Measurements from ENCODE around the gene FAM184A. TPM values are rescaled to one million over a fixed set of nuclear protein-coding genes. Genes with fewer than 3 reads are reported as not detected.

Gene FAM184A
- total and polyA plus RNA-seq, 2 of the 8 experiments (the other 6 are each of a cell fraction or from before 2014, with no cell fraction given): 6.3 to 11.3 TPM

DNA sequence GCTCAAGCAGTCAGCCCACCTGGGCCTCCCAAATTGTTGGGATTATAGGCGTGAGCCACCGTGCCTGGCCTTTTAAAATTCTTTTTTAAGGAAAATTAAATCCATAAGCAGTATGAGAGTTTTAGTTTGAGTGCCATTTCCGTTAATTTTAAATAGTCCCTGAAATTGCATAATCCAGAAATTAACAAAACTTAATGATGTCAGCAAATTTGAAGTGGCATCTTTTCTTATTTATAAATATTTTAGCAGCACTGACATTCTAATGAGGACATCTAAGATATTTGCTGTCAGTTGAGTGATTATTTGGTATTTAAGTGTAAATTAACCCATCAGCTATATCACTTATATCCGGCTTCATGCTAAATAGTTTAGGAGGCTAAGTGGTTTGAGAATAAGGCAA lies 42.9 kb upstream of the FAM184A start:
- Histone ChIP-seq H3K36me3 (ENCODE audit: control insufficient read depth in 2 of 4, insufficient read depth in 4 of 4, low read length in 3 of 4) (no peaks in the 10 kb centered on the region), H3K4me2 (ENCODE audit: insufficient read depth in 1 of 2, low read depth in 2 of 2, low read length in 2 of 2) (no peak overlapping the region), H3K23me2 (ENCODE audit: low read depth, low read length) (no peaks in the 10 kb centered on the region), H3K27ac (ENCODE audit: low read depth, low read length) (no peak overlapping the region), H3K9ac (replicated peaks in 1 of 4; ENCODE audit: extremely low read depth in 1 of 4, low read depth in 3 of 4, low read length in 3 of 4) (no peak overlapping the region), H2AFZ (ENCODE audit: low read length) (no peak overlapping the region), H2BK120ac (replicated peaks; ENCODE audit: low read depth, low read length) (no peak overlapping the region), H3K79me1 (ENCODE audit: low read depth, low read length) (no peaks in the 10 kb centered on the region), H3K14ac (ENCODE audit: insufficient read length) (no peak overlapping the region), H3K4ac (replicated peaks; ENCODE audit: insufficient read length, low read depth, low read length) (no peak overlapping the region), H2AK5ac (ENCODE audit: low read depth, low read length) (no peak overlapping the region), H3K56ac (replicated peaks; ENCODE audit: insufficient read length, low read depth, low read length) (no peak overlapping the region), H3K4me1 (replicated peaks in 1 of 4; ENCODE audit: control insufficient read depth in 3 of 4, insufficient read depth in 4 of 4, low read length in 3 of 4) (peaks cover 0 to 8% (median 0%) of the 10 kb centered on the region in 4 experiments; a peak in 1 of 7 replicates), H2BK20ac (ENCODE audit: low read length) (no peak overlapping the region), H2BK12ac (ENCODE audit: low read depth, low read length) (no peak overlapping the region), H4K20me1 (replicated peaks in 1 of 2; ENCODE audit: control insufficient read depth in 1 of 2, insufficient read depth in 2 of 2, low read length in 2 of 2) (no peaks in the 10 kb centered on the region), H2BK15ac (ENCODE audit: low read length) (no peak overlapping the region), H4K5ac (ENCODE audit: insufficient read length, low read depth, low read length) (no peak overlapping the region), H4K91ac (replicated peaks; ENCODE audit: insufficient read length, low read length) (no peak overlapping the region), H2BK5ac (ENCODE audit: low read depth, low read length) (no peak overlapping the region), H3K18ac (ENCODE audit: extremely low read depth, low read length) (no peak overlapping the region), H3K27me3 (replicated peaks in 1 of 4; ENCODE audit: control insufficient read depth in 3 of 4, extremely low read depth in 1 of 4, insufficient read depth in 3 of 4, low read length in 3 of 4) (peaks cover 0 to 2% (median 0%) of the 10 kb centered on the region in 4 experiments; a peak in 1 of 7 replicates), H3K9me3 (ENCODE audit: insufficient read depth in 2 of 2, low read depth in 1 of 2, low read length in 1 of 2) (0 out of 4 replicates have a peak, but pooled peaks cover 0 to 2% of the 10 kb centered on the region in 2 experiments), H3K79me2 (ENCODE audit: control insufficient read depth in 1 of 2, insufficient read depth in 2 of 2, low read length in 2 of 2) (no peaks in the 10 kb centered on the region), H4K8ac (ENCODE audit: extremely low read depth, insufficient read depth, low read length) (no peak overlapping the region), H3K23ac (ENCODE audit: insufficient read length) (no peak overlapping the region), H3K4me3 (ENCODE audit: extremely low read depth in 1 of 4, insufficient read depth in 2 of 4, low read depth in 3 of 4, low read length in 4 of 4) (no peak overlapping the region)
- FAIRE-seq (no peak), DNase-seq (ENCODE audit: low read depth in 1 of 2, low spot score in 2 of 2) (no peak)
- WGBS, 2 experiments (ENCODE audit: extremely low coverage in 1 of 2, insufficient coverage in 1 of 2, insufficient read length in 1 of 2, insufficient replicate concordance in 2 of 2, low coverage in 1 of 2, low lambda C conversion rate in 2 of 2, missing lambda C conversion rate in 1 of 2): 90% methylated on average over 4 of the region's 4 CpGs; no CpG with 5 or more reads in 1 of the 2 experiments
- ChIA-PET CTCF (ENCODE audit: partially characterized antibody) (interaction anchor here (1.5 kb wide), 1 partner anchor 11 kb away, joined by 3 read pairs; no protein-coding TSS in a partner anchor), POLR2A (ENCODE audit: partially characterized antibody) (no interaction called here)
- TF ChIP-seq CHD1 (IDR thresholded peaks at IDR 0.05; ENCODE audit: low read depth, low read length) (no peak), SIN3A (conservative IDR thresholded peaks at IDR 0.05 in 1 of 2, IDR thresholded peaks at IDR 0.05 in 1 of 2; ENCODE audit: low read depth in 1 of 2, low read length in 2 of 2) (no peak), KDM5A (IDR thresholded peaks at IDR 0.05; ENCODE audit: low read length) (no peak), GTF2F1 (IDR thresholded peaks at IDR 0.05; ENCODE audit: borderline replicate concordance, low read depth, low read length) (no peak), BCL11A (IDR thresholded peaks at IDR 0.05; ENCODE audit: low read depth in 2 of 2, low read length in 2 of 2) (no peak)
